ENCODE data around the gene VAMP4.
"Not testable (repeated sequence)": the region's sequence is repeated elsewhere in the genome, so short reads cannot be mapped to it uniquely, and the experiment has no call there.

Gene VAMP4

GRCh38 chr1:171753182-171753581 lies 11.3 kb upstream of the VAMP4 start:
- no peak for FAIRE-seq
- DNase-seq (ENCODE audit: low spot score): no peak

- DNase-seq (ENCODE audit: low spot score): no peak
- no peak for FAIRE-seq
These were observed 9.4 kb upstream of the VAMP4 start for GRCh38 chr1:171751221-171751620.

- FAIRE-seq (no peak), DNase-seq (ENCODE audit: low spot score) (no peak)
These were observed 6.8 kb upstream of the VAMP4 start for GRCh38 chr1:171748651-171749050.

GRCh38 chr1:171744986-171745385 lies 3.1 kb upstream of the VAMP4 start:
- DNase-seq (ENCODE audit: low spot score): no peak
- FAIRE-seq: no peak

- no peak for FAIRE-seq
- no peak for DNase-seq (ENCODE audit: low spot score)
These were observed 1.4 kb upstream of the VAMP4 start for GRCh38 chr1:171743081-171743870.

GRCh38 chr1:171742577-171742922 lies 685 bp upstream of the VAMP4 start:
- no peak for FAIRE-seq
- peak; percentile 38 for DNase-seq (ENCODE audit: low spot score)

DNA sequence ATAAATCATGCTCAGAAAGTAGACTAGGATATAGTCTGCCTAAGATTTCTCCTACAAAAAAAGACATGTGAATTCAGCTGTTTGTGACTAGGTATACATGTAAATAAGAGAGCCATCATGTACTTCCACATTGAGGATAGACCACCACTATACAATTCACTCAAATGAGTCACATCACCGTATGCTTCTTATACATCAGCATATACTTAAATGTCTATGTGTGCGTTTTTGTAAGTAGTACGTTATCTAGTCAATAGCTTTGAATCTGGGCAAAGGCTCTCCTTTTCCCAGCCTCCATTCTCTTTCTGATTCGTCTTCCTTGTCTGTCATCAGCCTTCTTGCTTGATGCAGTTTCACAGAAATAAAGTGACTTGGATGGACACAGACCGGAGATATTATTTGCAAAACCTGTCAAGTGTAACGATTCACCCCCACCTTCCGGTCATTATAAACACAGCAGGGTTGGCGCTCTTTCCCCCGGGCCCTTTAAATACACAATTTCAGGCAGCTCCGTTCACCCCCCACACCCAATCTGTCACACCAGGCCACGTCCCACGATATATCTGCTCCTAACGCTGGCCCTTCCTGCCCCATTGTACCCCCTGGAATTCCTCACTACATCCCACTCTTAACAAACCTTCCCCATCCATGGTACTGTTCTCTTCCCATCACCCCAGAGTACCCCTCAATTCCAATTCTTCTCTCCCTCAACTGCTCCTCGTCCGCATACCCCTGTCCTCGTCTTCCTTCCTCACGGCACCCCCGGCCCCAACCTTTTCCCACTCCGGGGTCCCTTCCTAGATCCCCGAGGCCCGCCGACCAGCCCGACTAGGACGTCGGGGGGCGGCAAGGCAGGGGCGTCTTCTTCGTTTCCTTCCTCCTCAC lies 636 bp downstream of the VAMP4 start:
- FAIRE-seq (no peak), DNase-seq (ENCODE audit: low spot score) (peak; percentile 58)

GRCh38 chr1:171740356-171740863 lies 1.5 kb downstream of the VAMP4 start:
- no peak for FAIRE-seq

DNA sequence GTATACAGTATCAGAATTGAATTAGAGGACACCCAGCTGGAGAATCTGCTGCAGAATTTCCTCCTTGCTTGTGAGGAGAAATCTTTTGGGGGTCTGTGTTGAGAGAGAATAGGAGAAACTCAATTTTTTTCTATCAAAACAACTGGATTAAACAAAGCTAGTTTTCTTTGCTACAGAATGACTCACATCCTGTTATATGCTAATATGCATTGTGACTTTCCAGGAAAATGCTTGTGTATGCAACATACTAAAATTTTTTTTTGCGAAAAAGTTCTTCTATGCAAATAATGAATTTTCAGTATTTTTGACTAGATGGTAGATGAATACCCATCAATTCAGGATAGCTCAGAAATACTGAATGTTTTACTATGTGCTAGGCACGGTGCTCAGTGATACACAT lies 2.2 kb downstream of the VAMP4 start:
- FAIRE-seq: no peak
- no peak for DNase-seq (ENCODE audit: low spot score)

More at GRCh38 chr1:171740356-171740863, 1.5 kb downstream of the VAMP4 start:
- DNase-seq (ENCODE audit: low spot score): no peak

DNA sequence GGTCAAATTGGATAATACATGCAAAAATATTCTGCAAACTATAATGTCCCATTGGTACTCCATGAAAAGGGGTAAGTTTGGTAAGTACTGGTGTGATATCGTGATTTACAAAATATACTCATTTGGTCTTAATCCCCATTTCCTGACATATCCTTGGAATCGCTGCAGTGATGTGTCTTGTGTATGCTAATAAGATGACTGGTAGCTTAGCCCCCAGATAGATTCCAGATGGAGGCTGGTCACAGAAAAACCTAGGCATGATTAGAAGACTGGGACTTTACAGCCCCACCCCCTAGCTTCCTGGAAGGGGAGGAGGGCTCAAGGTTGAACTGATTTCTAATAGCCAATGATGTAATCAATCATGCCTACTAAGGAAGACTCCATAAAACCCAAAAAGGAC lies 3.0 kb downstream of the VAMP4 start:
- no peak for FAIRE-seq
- no peak for DNase-seq (ENCODE audit: low spot score)

GRCh38 chr1:171736196-171736595 lies 5.7 kb downstream of the VAMP4 start:
- FAIRE-seq: no peak
- DNase-seq (ENCODE audit: low spot score): no peak

DNA sequence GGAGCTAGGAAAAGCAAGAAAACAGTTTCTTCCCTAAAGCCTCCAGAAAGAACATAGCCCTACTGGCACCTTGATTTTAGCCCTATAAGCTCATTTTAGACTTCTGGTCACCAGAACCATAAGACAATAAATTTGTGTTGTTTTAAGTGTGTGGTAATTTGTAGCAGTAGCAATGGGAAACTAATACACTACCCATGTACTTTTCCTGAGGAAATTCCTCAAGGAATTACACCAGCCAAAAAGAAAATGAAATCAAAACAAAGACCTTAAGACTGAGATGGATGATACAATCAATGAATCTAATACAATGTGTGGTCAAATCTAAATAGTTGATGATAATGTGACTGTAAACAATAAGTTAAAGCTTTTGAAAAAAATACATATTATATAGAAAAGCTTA lies 11.8 kb downstream of the VAMP4 start:
- no peak for DNase-seq (ENCODE audit: low spot score)
- FAIRE-seq: no peak

DNA sequence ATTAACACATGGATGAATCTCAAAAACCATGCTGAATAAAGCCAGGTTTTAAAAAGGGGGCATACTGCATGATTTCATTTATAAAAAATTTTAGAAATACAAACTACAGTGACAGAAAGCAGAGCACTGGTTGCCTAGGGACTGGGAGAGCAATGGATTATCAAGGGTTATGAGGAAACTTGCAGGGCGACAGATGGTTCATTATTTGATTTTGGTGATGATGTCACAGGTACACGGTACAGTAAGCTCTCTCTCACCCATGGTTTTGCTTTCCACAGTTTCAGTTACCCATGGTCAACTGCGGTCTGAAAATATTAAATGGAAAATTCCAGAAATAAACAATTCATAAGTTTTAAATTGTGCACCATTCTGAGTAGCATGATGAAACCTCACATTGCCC lies 14.1 kb downstream of the VAMP4 start:
- FAIRE-seq (no peak), DNase-seq (ENCODE audit: low spot score) (no peak)

DNA sequence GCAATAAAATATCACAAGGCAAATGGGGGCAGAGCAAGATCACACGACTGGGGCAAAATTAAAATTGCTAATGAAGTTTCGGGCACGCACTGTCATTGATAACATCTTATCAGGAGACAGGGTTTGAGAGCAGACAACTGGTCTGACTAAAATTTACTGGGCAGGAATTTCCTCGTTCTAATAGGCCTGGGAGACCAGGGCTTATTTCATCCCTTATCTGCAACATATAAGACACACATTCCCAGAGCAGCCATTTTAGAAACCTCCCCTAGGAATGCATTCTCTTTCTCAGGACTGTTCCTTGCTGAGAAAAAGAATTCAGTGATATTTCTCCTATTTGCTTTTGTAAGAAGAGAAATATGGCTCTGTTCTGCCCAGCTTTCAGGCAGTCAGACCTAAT lies 18.7 kb downstream of the VAMP4 start:
- not testable (repeated sequence) for FAIRE-seq; DNase-seq (ENCODE audit: low spot score)

- FAIRE-seq: no peak
- DNase-seq (ENCODE audit: low spot score): no peak
These were observed 23.0 kb downstream of the VAMP4 start for GRCh38 chr1:171718848-171719247.

GRCh38 chr1:171718216-171718615 lies 23.6 kb downstream of the VAMP4 start:
- DNase-seq (ENCODE audit: low spot score) (no peak), FAIRE-seq (no peak)

DNA sequence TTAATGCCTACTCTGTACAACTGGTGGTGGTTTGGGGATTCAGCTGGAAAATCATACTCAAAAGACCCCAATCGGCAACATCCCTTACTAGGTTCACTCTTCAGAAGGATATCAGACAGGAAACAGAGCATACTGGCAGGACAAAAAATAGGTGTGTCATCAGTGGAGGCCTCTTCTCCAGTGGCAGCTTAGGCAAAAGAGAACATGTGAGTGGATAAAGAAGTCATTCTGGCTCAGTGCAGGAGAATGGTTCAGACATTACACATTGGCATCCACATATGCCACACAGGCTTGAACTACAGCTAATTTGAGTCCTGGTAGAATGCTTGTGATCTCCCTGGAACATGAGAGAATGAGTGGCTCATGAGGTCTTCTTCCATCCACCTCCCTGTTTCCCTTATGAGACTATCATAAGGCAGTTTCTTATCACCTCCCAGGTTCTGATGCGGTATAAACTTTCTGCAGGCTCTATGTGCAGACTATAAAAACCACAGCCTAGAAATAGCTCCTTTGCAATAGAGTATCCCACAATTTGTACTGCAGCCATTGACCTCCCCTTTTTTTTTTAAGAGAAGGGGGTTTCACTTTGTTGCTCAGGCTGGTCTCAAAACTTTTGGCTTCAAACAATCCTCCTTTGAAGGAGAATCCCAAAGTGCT lies 24.7 kb downstream of the VAMP4 start:
- no peak for FAIRE-seq

GRCh38 chr1:171716616-171717015 lies 25.2 kb downstream of the VAMP4 start:
- DNase-seq (ENCODE audit: low spot score) (no peak), FAIRE-seq (no peak)

More for the DNA sequence above, 24.7 kb downstream of the VAMP4 start:
- no peak for DNase-seq (ENCODE audit: low spot score)

DNA sequence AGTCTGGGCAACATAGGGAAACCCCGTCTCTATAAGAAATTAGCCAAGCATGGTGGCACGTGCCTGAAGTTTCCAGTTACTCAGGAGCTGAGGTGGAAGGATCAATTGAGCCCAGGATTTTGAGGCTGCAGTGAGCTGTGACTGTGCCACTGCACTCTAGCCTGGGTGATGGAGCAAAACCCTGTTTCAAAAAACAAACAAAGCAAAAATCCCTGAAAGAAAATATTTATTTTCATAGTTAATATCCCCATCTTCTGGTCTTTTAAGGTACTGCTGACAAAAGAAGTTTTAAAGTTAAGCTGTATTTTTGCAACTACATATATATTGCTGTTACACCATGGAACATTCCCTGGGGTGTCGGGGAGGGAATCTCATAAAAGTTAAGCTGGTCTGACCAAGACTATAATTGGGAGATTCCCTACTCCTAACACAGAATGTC lies 26.0 kb downstream of the VAMP4 start:
- no peak for DNase-seq (ENCODE audit: low spot score)
- FAIRE-seq: no peak

- DNase-seq (ENCODE audit: low spot score) (no peak), FAIRE-seq (no peak)
These were observed 29.5 kb downstream of the VAMP4 start for GRCh38 chr1:171712341-171712740.

- no peak for FAIRE-seq
These were observed 30.2 kb downstream of the VAMP4 start for GRCh38 chr1:171711643-171712042.

DNA sequence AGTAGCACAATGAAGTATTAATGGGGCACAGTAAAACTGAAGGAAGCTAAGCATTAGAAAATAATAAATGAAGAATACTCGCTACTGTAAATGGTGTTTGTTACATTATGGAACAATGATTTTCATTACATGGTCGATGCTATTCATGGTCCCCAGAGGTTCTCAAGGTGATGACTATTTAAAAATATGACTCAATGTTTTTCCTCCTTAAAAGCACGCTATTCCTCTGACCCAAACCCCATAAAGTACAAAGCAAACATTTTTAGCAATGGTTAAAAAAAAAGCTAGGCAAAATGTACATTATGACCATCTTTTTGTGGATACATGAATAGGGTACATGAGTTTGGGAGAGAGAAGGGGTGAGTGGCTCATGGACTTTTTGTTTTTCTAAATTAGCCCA lies 34.3 kb downstream of the VAMP4 start:
- DNase-seq (ENCODE audit: low spot score) (no peak), FAIRE-seq (no peak)

More at GRCh38 chr1:171711643-171712042, 30.2 kb downstream of the VAMP4 start:
- no peak for DNase-seq (ENCODE audit: low spot score)
